Stimulated activated naive CD4-positive, alpha-beta T cell (primary cell): Measurements from ENCODE around the gene HENMT1.
"Not testable (repeated sequence)": the region's sequence is repeated elsewhere in the genome, so short reads cannot be mapped to it uniquely, and the experiment has no call there.

Experiments used
- DNase-seq, 6 experiments: peaks; one replicate each; lab custom pipeline; 2025; lab: John Stamatoyannopoulos, UW

HENMT1 gene

DNA sequence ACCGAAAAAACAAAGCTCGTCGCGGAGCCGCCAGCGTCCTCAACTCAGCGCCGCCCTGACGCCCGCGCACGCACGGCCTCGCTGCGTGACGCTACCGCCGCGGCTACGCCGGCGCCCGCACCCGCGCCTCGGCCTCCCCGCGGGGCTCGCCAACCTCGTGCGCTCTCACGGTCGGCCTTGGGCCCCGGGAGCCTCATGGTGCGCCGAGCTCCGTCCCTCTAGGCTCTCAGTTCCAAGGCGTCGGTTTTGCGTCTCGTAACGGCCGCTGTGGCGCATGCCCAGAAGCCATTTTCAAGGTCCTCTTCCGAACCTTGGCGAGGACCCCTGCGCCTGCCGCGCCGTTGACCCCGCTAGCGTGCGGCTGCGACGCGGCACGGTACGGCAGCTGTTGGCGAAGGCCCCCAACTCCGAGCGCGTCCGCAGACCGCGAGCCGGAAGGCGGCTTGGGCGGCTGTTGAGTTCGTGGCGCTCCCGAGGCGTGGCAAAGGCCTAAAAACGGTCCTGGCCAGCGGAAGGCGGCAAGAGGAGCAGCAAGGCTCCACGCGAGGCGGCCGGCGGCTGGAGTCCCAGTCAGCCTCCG, at the start of gene HENMT1:
Gene HENMT1, minus strand, starts transcription at position 64 of the 580 bp plus-strand sequence. CDS start 1,209 bp downstream, outside the sequence.
- DNase-seq: peak; percentile 71 to 94 (median 82)

GRCh38 chr1:108708691-108709660, 48.1 kb upstream of the HENMT1 start:
- peak; percentile 14 to 58 (median 45) for DNase-seq

DNA sequence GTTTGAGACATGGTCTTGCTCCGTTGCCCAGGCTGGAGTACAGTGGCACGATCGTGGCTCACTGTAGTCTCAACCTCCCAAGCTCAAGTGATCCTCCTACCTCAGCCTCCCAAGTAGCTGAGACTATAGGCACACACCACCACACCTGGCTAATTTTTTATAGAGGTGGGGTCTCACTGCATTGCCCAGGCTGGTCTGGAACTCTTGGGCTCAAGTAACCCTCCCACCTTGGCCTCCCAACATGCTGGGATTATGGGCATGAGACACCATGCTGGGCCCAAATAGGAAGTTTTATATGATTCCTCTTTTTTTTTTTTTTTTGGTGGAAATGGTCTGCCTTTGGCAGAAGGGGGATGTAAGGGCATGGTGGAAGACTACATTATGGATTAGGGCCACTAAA, 45.8 kb upstream of the HENMT1 start:
- no peak for DNase-seq

DNA sequence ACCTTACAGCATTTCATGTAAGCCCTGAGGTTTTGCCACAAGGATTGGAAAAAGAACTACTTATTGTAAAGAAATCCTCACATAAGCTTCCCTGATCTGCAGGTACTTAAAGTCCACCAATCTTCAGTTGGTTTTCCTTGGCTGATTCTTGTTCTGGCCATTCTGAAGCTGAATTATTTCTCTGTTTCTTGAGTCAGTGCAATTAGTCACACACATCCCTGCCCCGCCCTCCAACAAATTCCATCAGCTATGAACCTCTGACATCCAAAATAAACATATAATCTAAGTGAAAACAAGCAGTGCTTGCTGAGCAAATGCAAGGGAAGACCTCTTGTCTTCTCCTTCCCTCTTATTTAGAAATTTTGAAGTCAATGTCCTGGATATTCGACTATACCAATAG, 43.6 kb upstream of the HENMT1 start:
- peak in 1 of 6 experiments; percentile 23 for DNase-seq

- DNase-seq: peak in 4 of 6 experiments; percentile 3 to 63 (median 46)
Observed at GRCh38 chr1:108703939-108704338, 43.0 kb upstream of the HENMT1 start.

DNA sequence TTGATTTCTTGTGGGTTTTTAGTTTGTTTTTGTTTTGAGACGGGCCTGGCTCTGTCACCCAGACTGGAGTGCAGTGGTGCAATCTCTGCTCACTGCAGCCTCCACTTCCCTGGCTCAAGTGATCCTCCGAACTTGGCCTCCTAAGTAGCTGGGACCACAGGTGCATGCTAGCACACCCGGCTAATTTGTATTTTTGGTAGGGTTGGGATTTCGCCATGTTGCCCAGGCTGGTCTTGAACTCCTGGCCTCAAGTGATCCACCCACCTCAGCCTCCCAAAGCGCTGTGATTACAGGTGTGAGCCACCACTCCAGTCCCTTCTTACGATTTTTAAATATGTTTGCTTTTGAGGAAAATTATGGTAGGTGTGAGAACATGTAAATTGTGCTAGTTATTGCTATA, 41.2 kb upstream of the HENMT1 start:
- DNase-seq: peak in 1 of 6 experiments; percentile 3

DNA sequence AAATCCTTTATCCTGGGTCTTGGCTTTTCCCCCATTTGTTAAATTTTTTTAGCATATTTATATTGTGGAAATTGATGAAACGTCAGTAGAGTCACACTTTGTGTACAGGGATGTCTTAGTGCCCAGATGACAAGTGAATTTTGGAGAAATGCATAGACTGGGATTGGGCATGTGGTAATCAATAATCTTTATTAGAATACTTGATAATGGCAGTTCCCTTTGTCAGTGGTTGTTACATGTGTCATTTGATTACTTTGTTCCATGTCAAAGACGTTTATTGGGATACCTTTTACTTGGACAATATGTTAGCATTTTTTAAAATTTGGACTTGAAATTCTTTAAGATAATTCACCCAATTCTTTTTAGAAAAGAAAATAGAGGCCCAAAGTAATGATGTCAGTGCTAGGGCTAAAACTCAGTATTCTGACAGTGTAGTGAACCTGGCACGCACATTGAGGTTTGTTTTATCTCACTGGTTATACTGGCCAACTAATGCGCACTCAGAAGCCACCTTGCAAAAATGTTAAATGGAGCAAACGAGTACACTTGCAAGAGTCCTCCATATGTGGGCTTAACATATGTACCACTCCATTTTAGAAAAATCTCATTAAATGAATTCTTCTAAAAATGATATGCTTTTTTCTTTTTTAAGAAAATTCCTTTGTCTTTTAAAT, 40.4 kb upstream of the HENMT1 start:
- no peak for DNase-seq

- peak in 1 of 6 experiments; percentile 29 for DNase-seq
Observed at GRCh38 chr1:108699375-108700332, 38.8 kb upstream of the HENMT1 start.

DNA sequence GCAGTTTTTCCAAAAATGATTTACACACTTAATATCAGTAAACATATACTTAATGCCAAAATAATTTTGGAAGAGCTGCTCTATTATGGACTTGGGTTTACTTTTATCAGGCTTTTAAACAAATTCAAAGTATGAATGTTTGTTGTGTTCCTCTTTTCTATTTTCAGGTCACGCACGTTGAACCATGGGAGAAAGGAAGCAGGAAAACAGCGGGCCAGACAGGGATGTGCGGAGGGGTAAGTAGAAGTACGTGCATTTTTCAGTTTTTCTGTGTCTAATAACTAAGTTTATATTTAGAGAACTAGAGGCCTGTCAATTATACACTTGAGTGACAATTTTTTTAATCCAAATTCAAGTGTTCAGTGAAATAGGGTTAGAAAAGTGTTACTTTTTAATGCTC, 34.6 kb upstream of the HENMT1 start:
- DNase-seq: no peak

DNA sequence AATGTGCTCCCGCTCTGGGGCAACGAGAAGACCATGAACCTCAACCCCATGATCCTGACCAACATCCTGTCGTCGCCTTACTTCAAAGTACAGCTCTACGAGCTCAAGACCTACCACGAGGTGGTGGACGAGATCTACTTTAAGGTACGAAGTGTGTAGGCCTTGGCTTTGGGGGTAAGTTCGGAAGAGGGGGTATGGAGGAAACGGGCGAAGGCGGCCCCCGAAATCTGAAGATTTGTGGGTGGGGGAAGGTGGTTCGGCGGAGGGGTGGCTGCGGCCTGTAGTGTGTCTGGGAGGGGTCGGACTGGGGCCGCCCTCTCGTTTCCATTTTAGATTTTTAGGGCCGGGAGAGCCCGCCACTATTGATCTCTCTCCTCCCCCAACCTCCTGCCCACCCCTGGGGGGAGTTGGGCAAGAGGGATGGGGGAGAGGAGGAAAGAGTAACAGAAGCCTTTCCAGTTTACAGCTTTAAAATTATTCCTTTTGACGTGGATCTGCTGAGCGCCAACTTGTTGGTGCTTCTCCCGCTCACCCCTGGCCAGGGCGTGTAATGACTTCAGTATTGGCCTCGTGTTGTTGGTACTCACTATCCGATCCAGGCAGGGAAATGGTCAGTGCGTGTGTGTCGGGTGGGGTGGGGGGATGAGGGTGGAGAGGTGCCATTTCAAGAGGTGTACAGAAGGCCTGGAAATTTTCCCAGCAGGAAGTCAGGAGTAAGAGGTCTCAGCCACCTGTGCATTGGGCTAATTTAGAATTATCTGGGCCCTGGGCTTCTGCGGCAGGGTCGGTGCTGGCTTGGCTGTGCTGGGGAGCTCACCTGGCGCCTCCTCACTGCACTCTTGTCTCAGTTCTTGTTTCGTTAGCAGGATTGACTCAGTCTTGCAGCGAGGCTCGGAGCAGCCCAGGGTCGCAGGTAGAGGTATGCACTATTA, 32.1 kb upstream of the HENMT1 start:
- DNase-seq: peak in 5 of 6 experiments; percentile 78 to 97 (median 92)

DNA sequence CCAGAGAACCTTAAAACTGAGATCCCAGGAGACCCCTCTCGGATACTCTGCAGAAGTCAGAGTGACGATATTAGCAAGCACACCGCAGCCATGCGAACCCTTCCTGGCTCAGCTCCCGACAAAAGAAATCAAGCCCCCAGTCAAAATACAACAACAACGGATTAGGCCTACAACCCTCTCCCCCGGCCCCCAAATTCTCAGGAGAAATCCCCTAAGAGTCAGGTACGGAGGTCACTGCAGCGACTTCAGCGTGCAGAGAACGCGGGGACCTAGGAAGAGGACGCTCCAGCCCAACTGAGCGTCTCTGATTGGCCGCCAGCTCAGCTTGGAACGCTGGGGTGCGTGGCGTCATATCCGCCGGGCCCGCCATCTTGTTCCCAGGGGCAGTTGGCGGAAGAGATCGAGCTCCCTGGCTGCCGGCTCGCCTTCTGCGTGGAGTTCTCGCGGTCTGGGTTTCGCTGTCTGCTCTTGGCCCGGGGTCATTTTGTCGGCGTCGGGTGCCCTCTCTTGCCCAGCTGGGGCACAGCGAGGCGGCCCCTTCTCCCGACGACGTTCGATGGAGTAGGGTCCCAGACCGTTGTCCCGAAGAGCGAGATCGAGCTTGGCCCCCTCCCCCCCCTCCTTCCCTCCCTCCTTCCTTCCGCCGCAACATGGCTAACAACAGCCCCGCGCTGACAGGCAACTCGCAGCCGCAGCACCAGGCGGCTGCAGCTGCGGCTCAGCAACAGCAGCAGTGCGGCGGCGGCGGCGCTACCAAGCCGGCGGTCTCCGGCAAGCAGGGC, 31.2 kb upstream of the HENMT1 start, which contains the start of gene PRPF38B:
Gene PRPF38B, plus strand, starts transcription at position 369 of the 782 bp plus-strand sequence. Its CDS starts 282 bp downstream, at position 651.
- DNase-seq: peak; percentile 91 to 98 (median 94)

DNA sequence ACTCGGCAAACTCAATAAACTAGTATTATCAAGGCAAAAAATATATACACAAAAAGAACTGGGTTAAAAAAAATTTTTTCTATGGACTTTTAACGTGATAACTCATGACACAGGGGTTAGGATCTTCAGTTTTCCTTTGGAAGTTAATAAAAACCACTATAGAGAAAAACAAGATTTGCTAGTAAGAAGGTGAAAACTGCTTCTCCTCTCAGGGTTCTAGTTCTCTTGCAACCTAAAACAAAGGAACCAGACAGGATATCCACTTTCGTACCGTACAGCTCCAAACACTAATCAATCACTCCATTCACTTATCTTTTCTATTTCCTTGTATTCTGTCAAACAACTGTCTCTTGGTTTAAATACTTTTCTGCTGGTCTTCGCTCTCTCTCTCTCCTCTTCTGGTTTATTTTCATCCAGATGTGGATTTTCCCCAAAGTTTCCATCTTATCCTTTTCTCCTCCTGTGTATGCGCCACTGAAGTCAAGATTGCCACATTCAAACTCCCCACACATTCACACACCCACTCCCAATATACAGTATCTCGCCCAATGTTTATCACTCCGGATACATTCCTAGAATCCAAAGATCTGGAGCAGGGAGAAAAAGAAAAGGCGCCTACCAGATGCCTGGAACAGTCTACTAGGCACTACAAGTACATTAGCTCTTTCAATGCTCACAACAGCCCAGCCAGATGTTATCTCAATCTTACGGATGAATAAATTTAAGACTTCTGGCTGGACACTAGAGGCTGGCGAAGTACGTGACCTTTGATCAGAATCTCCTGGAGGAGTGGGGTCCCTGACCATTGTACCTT, 30.4 kb upstream of the HENMT1 start:
- no peak for DNase-seq

DNA sequence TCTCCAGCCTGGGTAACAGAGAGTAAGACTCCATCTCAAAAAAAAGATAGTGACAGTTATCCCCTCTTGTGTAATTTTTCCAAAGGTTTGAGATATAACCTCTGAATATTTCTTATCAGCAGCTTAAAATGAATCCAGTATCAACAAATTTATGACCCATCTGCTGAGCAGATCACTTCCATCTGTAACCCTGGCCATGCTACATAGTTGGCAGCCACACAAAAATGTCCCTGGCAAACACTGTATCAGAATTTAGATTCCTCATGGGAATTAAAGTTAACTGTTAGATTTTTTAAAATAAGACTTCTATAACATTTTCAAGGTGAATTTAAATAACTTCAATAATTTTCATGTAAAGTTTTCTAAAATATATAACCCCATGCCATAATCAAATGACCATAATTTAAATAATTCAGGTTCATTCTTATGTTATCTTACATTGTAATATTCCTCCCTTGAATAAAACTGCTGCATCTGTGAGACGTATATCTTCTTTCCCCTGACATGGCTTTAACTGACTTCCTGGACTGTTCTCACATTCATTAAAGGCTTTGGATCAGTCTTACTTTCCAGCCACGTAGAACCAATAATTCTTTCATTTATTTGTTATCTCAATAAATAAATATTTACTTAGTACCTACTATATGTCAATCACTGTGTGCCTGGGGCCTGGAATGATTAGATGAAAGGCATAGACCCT, 25.9 kb upstream of the HENMT1 start:
- DNase-seq: no peak

DNA sequence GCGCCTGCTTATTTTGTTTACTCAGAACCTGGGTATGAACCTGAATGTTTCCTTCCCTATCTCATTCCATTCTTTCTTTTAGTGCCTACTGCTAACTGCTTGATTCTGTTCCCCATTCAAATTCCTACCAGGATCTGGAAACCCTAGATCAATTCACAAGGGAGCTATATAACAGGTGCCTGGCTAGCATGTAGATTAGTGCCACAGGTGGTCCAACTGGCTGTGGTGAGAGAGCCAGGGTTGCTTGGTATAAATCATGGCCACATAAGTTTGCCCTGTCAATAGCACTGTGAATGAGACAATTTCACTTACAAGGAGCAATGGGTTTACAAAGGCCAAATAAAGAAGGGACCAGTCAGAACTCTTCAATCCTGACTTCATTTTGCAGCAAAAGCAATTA, 24.6 kb upstream of the HENMT1 start:
- no peak for DNase-seq

DNA sequence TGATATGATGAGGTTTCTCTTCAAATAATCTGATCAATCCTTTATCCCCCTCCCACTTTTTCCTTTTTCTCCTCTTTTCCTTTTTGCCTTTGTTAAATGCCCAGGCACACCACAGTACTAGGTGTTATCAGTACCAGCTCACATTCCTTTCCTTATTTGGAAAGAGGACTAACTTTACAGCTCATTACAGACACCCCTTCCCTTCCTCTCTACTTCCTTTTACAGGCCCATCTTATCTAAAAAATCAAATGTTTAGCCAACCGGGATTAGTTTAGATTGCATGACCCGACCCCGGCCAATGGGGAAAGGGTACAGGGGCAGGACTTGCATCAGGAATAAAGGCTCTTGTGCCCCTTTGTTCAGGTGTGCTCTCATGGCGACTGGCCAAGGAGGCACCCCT, 20.8 kb upstream of the HENMT1 start:
- not testable (repeated sequence) for DNase-seq

DNA sequence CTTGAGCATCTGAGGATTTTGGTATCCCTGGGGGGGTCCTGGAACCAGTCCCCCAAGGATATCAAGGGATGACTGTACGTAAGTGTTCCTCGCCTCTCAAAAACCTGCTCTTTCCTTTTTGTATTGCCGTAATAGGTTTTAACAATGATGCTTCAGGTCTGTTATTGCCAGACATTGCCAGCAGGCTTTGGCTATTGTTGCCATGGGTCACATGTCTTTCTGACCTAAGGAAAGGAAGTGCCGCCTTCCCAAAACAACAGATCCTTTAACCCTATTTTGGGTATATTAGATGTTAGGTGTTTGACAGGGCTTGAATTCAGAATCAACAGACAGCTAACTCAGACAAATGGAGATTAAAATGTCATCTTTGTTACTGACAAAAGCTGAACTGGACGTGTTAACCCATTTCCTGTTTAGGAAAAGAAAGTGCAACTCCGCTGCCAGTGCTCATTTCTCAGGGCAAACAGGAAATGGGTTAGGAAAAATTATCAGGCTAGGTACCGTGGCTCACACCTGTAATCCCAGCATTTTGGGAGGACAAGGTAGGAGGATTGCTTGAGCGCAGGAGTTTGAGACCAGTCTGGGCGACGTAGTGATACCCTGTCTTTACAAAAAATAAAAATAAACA, 18.8 kb upstream of the HENMT1 start:
- no peak for DNase-seq

DNA sequence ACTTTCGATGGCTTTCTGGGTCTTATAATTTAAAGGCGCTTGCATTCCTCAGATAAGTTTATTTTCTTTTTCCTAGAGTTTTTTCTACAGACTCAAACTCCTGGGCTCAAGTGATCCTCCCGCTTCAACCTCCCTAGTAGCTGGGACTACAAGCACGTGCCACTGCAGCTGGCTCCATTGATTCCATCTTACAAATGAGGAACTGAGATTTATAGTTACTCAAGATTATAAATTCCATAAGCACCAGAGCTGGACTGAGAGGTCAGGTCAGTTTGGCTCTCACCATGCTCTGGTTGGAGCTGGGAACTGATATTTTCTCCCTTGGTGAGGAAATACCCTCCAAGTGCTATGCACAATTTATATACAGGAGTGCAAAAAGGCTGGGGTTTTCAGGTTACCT, 17.8 kb upstream of the HENMT1 start:
- DNase-seq: no peak
